Measurements from ENCODE around the gene CD27.

- no peak for TF ChIP-seq BACH2 (CRISPR knock-in tag; IDR thresholded peaks at IDR 0.05; ENCODE audit: borderline replicate concordance)
- TF ChIP-seq ZFP30 (CRISPR knock-in tag; IDR thresholded peaks at IDR 0.05): no peak
- TF ChIP-seq PATZ1 (CRISPR knock-in tag; IDR thresholded peaks at IDR 0.05; ENCODE audit: borderline replicate concordance): no peak
- no peak for TF ChIP-seq ZC3H10 (CRISPR knock-in tag; IDR thresholded peaks at IDR 0.05)
- no peak for TF ChIP-seq TCF4 (CRISPR knock-in tag; IDR thresholded peaks at IDR 0.05; ENCODE audit: borderline replicate concordance)
- no peak for TF ChIP-seq ZNF70 (CRISPR knock-in tag; IDR thresholded peaks at IDR 0.05)
- TF ChIP-seq, protein P1, sequence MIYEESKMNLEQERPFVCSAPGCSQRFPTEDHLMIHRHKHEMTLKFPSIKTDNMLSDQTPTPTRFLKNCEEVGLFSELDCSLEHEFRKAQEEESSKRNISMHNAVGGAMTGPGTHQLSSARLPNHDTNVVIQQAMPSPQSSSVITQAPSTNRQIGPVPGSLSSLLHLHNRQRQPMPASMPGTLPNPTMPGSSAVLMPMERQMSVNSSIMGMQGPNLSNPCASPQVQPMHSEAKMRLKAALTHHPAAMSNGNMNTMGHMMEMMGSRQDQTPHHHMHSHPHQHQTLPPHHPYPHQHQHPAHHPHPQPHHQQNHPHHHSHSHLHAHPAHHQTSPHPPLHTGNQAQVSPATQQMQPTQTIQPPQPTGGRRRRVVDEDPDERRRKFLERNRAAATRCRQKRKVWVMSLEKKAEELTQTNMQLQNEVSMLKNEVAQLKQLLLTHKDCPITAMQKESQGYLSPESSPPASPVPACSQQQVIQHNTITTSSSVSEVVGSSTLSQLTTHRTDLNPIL (CRISPR knock-in tag; IDR thresholded peaks at IDR 0.05; ENCODE audit: low read depth): no peak
- TF ChIP-seq POU6F1 (CRISPR knock-in tag; IDR thresholded peaks at IDR 0.05; ENCODE audit: borderline replicate concordance, low read depth): no peak
- TF ChIP-seq ZNF8 (CRISPR knock-in tag; IDR thresholded peaks at IDR 0.05): no peak
- TF ChIP-seq PPARA (CRISPR knock-in tag; IDR thresholded peaks at IDR 0.05; ENCODE audit: borderline replicate concordance): no peak
- no peak for TF ChIP-seq RARB (CRISPR knock-in tag; IDR thresholded peaks at IDR 0.05)
Observed at GRCh38 chr12:6463858-6464257, 19.1 kb downstream of the CD27 start.

All from SK-N-SH treated with all-trans-retinoic acid at 6 μM for 48 hours (cell line).